SK-N-MC (cell line): Measurements from ENCODE around the gene RBM12.

Experiments
- EZH2 ChIP-seq: fragments of 200-600 bp; sonication (generic); IDR thresholded peaks from one replicate; pipeline ENCODE4 v1.6.1; 2017; ENCODE audit warnings: antibody characterized with exemption
- FOXP2 ChIP-seq: optimal IDR thresholded peaks from 2 replicates; pipeline ENCODE3; 2011; ENCODE audit warnings: mild to moderate bottlenecking, moderate library complexity; ENCODE audit not compliant: insufficient read depth; ENCODE audit errors: extremely low read length, control extremely low read depth
- POLR2AphosphoS5 ChIP-seq: IDR thresholded peaks from 2 replicates; pipeline ENCODE4 v1.6.1; 2012; ENCODE audit warnings: mild to moderate bottlenecking, low read depth, low read length, borderline replicate concordance

DNA sequence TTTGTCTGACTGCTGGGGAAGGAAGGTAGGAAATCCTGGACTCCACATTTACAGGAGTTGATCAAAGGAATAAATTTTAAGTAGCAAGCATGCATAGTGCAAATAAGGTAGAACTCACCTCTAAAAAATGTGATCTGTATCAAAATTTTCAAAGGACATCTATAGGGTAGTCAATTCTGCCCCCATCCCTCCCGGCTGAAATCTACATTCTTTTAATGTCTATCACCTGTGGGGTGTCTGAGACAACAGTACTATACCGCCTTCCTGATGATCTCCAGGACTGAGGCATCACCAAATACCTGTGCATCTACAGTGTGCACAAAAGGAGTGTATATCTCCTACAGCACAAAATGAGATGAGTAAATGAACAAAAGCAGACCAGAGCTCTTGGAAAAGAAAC lies 19.9 kb downstream of the RBM12 start:
- TF ChIP-seq EZH2 (no peak), POLR2AphosphoS5 (no peak), FOXP2 (no peak)
